Embryonic facial prominence (tissue), 1 donor: Measurements from ENCODE around the gene TMPRSS4.

Experiments
- DNase-seq: peaks from one replicate; pipeline ENCODE4 v3.0.0-alpha.2; 2016; ENCODE audit errors: extremely low spot score

The TMPRSS4 gene

GRCh38 chr11:118135051-118135795 is 58.3 kb downstream of the TMPRSS4 start:
- DNase-seq: no peak

- no peak for DNase-seq
Observed at GRCh38 chr11:118135796-118136165, 58.9 kb downstream of the TMPRSS4 start.

GRCh38 chr11:118136341-118136740 is 59.5 kb downstream of the TMPRSS4 start:
- no peak for DNase-seq

- no peak for DNase-seq
Observed at GRCh38 chr11:118136801-118137200, 59.9 kb downstream of the TMPRSS4 start.

- no peak for DNase-seq
Observed at GRCh38 chr11:118138839-118139420, 62.1 kb downstream of the TMPRSS4 start.

GRCh38 chr11:118139578-118139977 is 62.7 kb downstream of the TMPRSS4 start:
- DNase-seq: no peak

GRCh38 chr11:118142081-118142480 is 65.2 kb downstream of the TMPRSS4 start:
- no peak for DNase-seq

GRCh38 chr11:118142809-118143208 is 65.9 kb downstream of the TMPRSS4 start:
- DNase-seq: no peak

GRCh38 chr11:118143661-118144185 is 66.8 kb downstream of the TMPRSS4 start:
- no peak for DNase-seq

GRCh38 chr11:118144301-118145268 is 67.7 kb downstream of the TMPRSS4 start:
- DNase-seq: no peak

GRCh38 chr11:118145285-118146227 is 68.7 kb downstream of the TMPRSS4 start:
- DNase-seq: peak; percentile 66

GRCh38 chr11:118146554-118146953 is 69.7 kb downstream of the TMPRSS4 start:
- DNase-seq: no peak

- DNase-seq: no peak
Observed at GRCh38 chr11:118147502-118147901, 70.6 kb downstream of the TMPRSS4 start.

- no peak for DNase-seq
Observed at GRCh38 chr11:118148240-118148639, 71.4 kb downstream of the TMPRSS4 start.

GRCh38 chr11:118148856-118149255 is 72.0 kb downstream of the TMPRSS4 start:
- DNase-seq: no peak

GRCh38 chr11:118149493-118149892 is 72.6 kb downstream of the TMPRSS4 start:
- no peak for DNase-seq

GRCh38 chr11:118151431-118151830 is 74.6 kb downstream of the TMPRSS4 start:
- DNase-seq: no peak

- DNase-seq: no peak
Observed at GRCh38 chr11:118152020-118152551, 75.2 kb downstream of the TMPRSS4 start.

- peak; percentile 69 for DNase-seq
Observed at GRCh38 chr11:118152552-118153471, 75.9 kb downstream of the TMPRSS4 start, which contains the start of gene SCN4B. Gene SCN4B, minus strand, starts transcription at chr11:118152823. Its CDS starts 150 bp downstream, at chr11:118152673.
